Skin epidermis (tissue), 12 donors: ENCODE results near the gene ALDH5A1.

Source experiments
- H3K27ac ChIP-seq, 21 experiments: fragments of 200-600 bp; sonication (generic) in 11 of 21; one replicate each; pipeline ENCODE4 v1.5.0; 2020; ENCODE audit warnings: mild to moderate bottlenecking in 3 of 21, inconsistent platforms in 2 of 21, moderate library complexity in 2 of 21
- H3K4me3 ChIP-seq, 7 experiments: fragments of 200-600 bp; sonication (generic) in 2 of 7; one replicate each; pipeline ENCODE4 v1.5.0; 2020; ENCODE audit warnings: inconsistent platforms in 2 of 7, mild to moderate bottlenecking in 2 of 7, moderate library complexity in 1 of 7

Gene ALDH5A1

DNA sequence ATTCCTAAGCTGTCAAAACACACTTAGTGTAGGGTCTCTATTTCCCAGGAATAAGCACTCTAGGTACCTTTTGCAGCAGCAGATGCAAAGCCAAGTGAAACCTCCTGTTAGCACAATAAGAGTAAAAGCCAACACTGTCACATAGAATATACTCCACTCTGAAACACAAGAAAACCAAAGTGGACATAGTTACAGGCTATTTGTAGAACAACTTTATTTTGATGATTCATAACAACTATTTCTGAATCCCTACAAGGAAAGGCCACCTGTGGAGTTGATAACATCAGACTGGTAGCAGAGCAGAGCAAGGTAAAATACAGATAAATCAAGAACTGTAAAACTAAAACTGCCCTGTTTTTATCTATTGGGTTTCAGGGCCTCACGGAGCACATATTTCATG is 59.7 kb downstream of the ALDH5A1 start:
- Histone ChIP-seq H3K27ac (no peak overlapping the region), H3K4me3 (no peak overlapping the region)

DNA sequence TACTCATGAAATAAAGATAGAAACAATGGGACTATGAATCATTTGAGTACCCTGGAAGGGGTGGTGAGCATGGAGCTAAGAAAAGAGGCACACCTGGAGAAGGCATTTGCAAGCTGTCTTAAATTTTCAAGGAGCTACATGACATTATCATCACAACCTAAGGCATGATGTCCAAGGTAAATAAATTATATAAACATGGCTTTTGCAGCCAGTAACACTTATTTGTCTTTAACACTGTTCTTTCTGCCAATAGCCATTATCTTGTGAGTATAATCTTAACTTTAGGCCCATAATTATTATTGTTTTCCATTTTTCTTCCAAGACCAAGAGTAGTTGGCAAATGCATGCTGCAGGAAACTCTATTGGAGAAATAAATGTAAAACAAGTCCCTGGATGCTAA is 63.7 kb downstream of the ALDH5A1 start:
- Histone ChIP-seq H3K4me3 (no peak overlapping the region), H3K27ac (no peak overlapping the region)

DNA sequence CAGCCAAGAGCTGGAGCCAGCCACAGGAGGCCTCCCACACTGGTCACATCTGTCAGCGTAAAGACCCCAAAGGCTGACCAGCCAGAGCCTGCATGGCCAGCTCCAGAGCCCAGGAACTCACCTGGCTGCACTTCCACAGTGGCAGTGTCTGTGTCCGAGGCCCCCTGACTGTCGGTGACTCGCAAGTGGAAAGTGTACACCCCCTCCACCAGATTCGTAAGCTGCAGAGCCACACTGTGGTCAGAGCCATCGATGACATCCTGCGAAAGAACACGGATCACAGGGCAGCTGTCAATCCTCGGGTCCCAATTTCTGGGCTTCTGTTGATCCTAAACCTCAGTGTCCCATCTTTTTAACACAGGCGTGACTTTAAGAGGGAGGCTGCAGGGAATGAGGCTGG is 69.3 kb downstream of the ALDH5A1 start:
- Histone ChIP-seq H3K27ac (no peak overlapping the region), H3K4me3 (no peak overlapping the region)

DNA sequence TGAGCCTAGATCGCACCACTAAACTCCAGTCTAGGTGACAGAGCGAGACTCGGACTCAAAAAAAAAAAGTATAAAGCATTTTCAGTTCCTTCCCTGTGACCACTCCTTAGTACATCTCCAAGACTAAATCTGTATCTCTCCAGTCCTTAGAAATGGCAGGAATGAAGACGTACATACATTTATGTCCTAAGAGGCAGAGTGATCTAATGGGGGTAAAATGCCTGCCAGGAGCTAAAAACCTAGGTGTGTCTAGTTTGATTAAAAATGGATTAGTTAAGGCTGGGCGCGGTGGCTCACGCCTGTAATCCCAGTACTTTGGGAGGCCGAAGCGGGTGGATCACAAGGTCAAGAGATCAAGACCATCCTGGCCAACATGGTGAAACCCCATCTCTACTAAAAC is 70.4 kb downstream of the ALDH5A1 start:
- no peak overlapping the region for H3K4me3 ChIP-seq
- H3K27ac ChIP-seq, result no peak overlapping the region

DNA sequence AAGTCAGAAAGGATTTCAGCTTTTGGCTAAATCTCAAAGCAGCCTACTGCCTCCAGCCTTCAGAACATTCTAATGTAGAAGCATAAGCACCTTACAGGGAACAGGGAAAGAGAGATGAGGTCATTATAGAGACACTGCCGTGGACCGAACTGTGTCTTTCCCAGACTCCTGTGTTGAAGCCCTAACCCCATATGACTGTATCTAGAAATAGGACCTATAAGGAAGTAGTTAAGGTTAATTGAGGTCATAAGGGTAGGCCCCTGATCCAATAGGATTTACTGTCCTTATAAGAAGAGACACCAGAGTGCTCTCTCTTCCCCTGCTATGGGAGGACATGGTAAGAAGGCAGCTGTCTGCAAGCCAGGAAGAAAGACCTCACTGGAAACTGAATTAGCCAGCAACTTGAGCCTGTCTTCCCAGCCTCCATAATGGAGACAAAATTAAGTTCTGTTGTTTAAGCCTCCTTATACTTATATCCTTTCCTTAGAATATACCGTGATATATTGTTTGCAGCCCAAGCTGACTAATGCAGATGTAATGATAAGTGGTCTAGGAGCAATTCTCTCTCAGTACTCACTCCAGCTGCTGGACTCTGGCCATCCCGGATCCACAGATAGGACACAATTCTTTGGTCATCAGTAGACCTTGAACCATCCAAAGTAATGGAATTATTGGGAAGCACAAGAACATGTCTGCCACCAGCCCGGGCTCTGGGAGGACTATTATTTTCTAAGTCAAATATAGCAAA is 71.4 kb downstream of the ALDH5A1 start:
- Histone ChIP-seq H3K27ac (no peak overlapping the region), H3K4me3 (no peak overlapping the region)

DNA sequence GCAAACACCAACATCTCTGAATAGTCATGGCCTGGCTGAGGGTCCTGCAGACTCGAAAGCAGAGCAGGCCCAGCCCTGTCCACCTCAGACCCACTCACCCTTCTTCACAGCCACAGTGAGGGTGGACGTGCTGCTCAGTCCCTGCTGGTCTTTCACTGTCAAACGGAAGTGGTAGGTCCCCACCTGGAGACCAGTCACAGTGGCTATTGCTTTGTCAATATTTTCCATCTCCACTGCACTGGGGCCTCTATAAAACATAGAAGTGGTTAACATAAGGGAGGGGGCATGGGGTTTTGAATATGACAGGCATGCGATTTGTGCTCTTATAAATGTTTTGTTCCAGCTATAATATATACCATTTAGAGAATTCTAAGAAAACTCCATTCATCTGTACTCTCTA is 73.9 kb downstream of the ALDH5A1 start:
- no peak overlapping the region for H3K4me3 ChIP-seq

DNA sequence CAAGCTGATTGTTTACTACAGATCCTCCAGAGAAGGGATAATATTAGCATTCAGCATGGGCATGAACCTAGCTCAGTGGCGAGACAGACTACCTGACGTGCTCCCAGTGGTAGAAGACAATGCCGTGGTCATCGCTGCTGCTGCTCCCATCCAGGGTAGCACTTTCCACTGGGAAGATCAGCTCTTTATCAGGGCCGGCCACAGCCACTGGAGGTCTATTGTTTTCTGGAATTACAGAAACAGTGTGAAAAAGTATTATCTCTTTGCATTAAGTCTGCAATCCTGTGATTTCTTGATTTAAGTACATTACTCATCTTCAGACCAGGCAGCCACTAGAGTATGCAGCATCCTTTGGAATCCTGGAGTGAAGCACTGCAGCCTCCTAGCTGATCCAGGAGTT is 75.0 kb downstream of the ALDH5A1 start:
- no peak overlapping the region for H3K27ac ChIP-seq
- H3K4me3 ChIP-seq, result no peak overlapping the region

More for the DNA sequence above, 73.9 kb downstream of the ALDH5A1 start:
- H3K27ac ChIP-seq, result no peak overlapping the region

DNA sequence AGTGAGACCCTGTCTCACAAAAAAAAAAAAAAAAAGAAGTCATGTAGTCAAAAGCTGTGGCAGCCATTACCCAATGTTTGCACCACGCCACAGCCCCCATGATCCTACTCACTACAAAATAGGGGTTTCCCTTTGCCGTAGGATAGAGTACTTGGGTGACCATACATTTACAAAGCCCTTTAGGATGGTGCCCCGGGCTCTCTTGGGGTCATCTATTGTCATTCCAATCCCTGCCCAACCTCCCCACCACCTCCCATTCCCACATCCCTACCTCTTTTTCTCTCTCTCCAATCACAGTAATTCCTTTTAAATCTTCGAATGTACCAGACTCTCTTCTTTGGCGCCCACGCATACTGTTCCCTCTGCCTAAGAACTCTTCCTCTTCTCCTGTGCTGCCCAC is 76.6 kb downstream of the ALDH5A1 start:
- Histone ChIP-seq H3K27ac (no peak overlapping the region), H3K4me3 (no peak overlapping the region)

DNA sequence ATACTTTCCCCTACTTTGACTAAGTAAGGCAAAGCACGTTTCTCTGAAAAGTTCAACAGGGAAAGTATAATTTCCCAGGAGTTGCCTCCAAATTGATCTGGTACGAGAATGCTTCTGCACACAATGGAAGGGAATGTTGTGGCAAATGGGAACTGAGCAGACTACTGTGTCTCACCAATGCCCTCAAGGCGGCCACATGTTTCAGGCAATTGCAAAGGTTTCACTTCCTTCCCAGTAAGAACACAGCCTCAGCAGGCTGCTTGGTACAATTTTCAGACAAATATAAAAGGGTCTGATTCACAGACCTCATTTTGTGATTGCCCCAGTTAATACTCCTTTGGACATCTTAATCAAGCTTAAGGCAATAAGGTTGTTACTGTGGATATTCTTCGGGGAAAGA is 80.0 kb downstream of the ALDH5A1 start:
- Histone ChIP-seq H3K4me3 (no peak overlapping the region), H3K27ac (no peak overlapping the region)

DNA sequence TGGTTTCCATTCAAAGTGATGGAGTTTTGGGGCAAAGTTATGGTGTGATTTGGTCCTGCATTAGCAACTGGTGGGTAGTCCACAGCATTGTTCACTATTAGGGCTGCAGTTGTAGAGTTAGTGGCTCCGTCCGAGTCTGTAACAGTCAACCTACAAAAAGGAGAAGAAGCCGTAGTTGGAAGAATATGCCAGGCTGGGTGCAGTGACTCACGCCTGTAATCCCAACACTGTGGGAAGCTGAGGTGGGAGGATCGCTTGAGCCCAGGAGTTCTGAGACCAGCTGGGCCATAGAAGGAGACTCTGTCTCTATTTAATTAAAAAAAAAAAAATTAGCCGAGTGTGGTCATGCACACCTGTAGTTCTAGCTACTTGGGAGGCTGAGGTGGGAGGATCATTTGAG is 81.7 kb downstream of the ALDH5A1 start:
- no peak overlapping the region for H3K4me3 ChIP-seq
- H3K27ac ChIP-seq, result no peak overlapping the region

DNA sequence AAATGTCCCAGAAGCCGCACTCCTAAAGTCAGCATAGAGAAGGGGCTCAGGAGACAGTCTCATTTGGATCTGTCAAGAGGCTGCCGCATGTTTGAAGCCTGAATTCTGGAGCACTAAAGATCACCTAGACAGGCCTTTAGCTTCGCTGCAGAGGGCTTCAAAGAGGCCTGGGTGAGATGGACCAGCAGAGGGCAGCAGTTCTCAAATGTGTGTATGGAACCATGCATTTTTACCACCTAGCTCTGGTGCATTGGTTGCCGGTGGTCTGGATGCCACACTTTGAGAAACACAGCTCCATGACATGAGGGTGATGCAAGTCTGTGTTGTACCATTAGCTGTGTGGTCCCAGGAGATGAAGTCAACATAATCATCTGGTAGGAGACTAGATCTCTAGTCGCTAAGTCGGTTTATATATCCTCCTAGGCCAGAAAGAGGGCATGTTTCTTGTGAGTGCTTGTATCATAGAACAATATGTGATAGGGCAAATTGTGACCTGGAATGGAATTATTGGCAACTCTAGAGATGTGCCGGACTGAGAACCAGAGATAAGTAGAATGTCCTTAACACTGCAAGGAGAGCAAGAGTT is 86.4 kb downstream of the ALDH5A1 start:
- Histone ChIP-seq H3K4me3 (no peak overlapping the region), H3K27ac (no peak overlapping the region)

DNA sequence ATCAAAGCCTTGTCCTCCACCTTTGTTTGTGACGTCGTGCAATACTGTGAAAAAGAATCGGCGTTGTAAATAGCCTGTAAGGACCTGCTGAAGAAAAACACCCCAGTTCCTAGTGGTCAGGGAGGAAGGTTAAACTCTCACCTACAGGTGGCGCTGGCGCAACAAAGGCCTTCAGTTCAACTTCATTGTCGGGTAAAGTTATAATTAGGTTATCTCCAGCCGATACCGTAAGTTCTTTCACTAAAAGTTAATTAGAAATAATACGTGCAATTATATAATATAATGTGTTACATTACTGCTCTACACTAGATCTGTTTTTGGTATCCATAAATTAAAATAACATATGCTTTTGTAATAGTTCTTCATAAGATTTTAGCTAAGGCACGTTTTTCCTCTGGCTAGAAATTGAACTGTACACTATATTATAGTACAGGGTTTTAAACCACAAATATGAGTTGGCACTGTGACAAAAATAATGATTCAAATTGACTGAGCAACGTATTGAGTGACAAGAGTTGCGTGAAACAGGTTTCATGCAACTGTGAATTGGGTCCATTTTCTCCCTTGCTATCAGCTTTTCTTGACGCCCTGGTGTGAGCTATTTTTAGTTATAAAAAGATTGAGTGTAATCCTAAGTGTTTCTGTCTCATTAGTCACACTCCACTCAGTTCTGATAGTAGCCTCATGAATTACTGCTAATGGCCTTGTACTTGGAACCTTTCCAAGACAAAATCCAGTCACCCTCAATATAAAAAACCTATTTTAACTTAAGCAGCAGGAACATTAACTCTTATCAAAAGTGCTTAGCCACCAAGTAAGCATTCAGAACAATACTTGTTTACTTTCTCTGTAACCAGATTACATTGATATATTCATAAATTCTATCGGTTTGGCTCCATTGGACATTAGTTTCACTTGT is 89.0 kb downstream of the ALDH5A1 start:
- H3K27ac ChIP-seq, result no peak overlapping the region

DNA sequence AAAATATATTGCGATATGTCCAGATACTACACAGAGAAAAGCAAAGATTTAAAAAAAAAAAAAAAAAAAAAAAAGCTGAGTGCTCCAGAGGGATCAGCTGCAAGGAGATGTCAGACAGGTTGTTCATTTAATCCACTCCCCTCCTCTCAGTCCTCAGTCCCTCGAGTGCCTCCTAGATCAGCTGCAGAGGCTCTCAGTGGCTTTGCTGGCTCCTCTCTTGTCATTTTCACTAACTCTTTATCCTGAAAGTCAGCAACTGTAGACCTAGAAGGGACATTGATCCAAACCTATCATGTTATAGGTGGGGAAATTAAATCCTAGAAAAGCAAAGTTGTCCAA is 89.6 kb downstream of the ALDH5A1 start:
- H3K27ac ChIP-seq, result no peak overlapping the region
- no peak overlapping the region for H3K4me3 ChIP-seq

More for the DNA sequence above, 89.0 kb downstream of the ALDH5A1 start:
- H3K4me3 ChIP-seq, result no peak overlapping the region
